ENCODE data around the gene RNF4. TPM values are rescaled to one million over a fixed set of nuclear protein-coding genes. Genes with fewer than 3 reads are reported as not detected.
A peak's percentile ranks its signal among the peaks of the same experiment; 100 is the strongest.

The RNF4 gene
- total and polyA plus RNA-seq, 10 of the 15 experiments (the other 5 are each of a cell fraction or from before 2014, with no cell fraction given) = 34.9 to 145 (median 76.1) TPM

DNA sequence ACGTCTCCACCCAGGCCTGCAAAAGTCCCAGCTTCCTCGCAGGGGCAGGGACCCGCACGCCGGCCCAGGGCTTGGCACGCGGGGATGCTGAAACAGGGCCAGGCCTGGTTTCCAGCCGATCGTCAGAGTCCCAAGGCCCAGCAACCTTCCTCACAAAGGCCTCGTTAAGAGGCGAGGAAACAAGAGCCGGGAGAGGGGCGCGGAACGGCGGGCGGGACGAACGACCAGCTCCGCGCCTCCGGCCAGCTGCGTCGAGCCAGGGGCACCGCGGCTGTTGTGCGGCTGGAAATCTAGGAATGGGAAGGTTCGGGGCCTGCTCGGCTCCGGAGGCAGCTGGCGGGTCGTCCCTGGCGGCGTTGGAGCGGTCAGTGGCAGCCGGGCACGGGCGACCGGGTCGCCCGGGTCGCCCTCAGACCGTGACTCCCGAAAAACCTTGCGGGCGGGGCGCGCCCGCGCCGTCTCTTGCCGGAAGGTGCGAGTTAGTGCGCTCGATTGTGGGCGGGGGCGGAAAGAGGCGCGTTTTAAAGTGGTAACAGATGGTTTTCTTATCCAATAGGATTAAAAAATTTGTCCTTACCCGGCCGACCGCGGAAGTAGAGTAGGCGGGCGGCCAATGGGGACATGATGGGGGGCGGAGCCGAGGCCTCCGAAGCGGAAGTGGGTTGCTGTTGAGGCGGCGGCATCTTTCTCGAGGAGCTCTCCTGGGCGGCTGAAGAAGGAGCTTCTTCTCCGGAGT is at the start of gene RNF4 (continued):
- TF ChIP-seq FOS (IDR thresholded peaks at IDR 0.05; ENCODE audit: borderline replicate concordance, extremely low read depth, insufficient read length) = peak; percentile 10
- TF ChIP-seq SP1 (IDR thresholded peaks at IDR 0.05; ENCODE audit: low read depth, low read length) = peak; percentile 80
- TF ChIP-seq TBL1XR1 (IDR thresholded peaks at IDR 0.05; ENCODE audit: low read depth, low read length) = no peak
- no peak for TF ChIP-seq PAX8 (IDR thresholded peaks at IDR 0.05)
- TF ChIP-seq, protein P1, sequence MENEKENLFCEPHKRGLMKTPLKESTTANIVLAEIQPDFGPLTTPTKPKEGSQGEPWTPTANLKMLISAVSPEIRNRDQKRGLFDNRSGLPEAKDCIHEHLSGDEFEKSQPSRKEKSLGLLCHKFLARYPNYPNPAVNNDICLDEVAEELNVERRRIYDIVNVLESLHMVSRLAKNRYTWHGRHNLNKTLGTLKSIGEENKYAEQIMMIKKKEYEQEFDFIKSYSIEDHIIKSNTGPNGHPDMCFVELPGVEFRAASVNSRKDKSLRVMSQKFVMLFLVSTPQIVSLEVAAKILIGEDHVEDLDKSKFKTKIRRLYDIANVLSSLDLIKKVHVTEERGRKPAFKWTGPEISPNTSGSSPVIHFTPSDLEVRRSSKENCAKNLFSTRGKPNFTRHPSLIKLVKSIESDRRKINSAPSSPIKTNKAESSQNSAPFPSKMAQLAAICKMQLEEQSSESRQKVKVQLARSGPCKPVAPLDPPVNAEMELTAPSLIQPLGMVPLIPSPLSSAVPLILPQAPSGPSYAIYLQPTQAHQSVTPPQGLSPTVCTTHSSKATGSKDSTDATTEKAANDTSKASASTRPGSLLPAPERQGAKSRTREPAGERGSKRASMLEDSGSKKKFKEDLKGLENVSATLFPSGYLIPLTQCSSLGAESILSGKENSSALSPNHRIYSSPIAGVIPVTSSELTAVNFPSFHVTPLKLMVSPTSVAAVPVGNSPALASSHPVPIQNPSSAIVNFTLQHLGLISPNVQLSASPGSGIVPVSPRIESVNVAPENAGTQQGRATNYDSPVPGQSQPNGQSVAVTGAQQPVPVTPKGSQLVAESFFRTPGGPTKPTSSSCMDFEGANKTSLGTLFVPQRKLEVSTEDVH (IDR thresholded peaks at IDR 0.05; ENCODE audit: low read depth, partially characterized antibody) = peak; percentile 77
- TF ChIP-seq, protein P2, sequence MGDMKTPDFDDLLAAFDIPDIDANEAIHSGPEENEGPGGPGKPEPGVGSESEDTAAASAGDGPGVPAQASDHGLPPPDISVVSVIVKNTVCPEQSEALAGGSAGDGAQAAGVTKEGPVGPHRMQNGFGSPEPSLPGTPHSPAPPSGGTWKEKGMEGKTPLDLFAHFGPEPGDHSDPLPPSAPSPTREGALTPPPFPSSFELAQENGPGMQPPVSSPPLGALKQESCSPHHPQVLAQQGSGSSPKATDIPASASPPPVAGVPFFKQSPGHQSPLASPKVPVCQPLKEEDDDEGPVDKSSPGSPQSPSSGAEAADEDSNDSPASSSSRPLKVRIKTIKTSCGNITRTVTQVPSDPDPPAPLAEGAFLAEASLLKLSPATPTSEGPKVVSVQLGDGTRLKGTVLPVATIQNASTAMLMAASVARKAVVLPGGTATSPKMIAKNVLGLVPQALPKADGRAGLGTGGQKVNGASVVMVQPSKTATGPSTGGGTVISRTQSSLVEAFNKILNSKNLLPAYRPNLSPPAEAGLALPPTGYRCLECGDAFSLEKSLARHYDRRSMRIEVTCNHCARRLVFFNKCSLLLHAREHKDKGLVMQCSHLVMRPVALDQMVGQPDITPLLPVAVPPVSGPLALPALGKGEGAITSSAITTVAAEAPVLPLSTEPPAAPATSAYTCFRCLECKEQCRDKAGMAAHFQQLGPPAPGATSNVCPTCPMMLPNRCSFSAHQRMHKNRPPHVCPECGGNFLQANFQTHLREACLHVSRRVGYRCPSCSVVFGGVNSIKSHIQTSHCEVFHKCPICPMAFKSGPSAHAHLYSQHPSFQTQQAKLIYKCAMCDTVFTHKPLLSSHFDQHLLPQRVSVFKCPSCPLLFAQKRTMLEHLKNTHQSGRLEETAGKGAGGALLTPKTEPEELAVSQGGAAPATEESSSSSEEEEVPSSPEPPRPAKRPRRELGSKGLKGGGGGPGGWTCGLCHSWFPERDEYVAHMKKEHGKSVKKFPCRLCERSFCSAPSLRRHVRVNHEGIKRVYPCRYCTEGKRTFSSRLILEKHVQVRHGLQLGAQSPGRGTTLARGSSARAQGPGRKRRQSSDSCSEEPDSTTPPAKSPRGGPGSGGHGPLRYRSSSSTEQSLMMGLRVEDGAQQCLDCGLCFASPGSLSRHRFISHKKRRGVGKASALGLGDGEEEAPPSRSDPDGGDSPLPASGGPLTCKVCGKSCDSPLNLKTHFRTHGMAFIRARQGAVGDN (IDR thresholded peaks at IDR 0.05) = peak; percentile 74
- peak; percentile 48; the same call in 1 of the 2 replicates for TF ChIP-seq CREM (IDR thresholded peaks at IDR 0.05; ENCODE audit: low read depth)
- TF ChIP-seq SREBF2 (IDR thresholded peaks at IDR 0.05; ENCODE audit: low read length) = no peak
- TF ChIP-seq CBFB (IDR thresholded peaks at IDR 0.05; ENCODE audit: low read depth) = peak; percentile 26; the same call in 1 of the 2 replicates
- no peak for TF ChIP-seq EZH2 (IDR thresholded peaks at IDR 0.05; ENCODE audit: borderline replicate concordance, control insufficient read depth, low read depth, low read length)
- no peak for TF ChIP-seq YBX1 (IDR thresholded peaks at IDR 0.05)
- TF ChIP-seq IRF3 (IDR thresholded peaks at IDR 0.05) = no peak
- no peak for TF ChIP-seq ZNF622 (IDR thresholded peaks at IDR 0.05)
- no peak for TF ChIP-seq MLLT1 (IDR thresholded peaks at IDR 0.05)
- no peak for TF ChIP-seq ZNF217 (IDR thresholded peaks at IDR 0.05)
- no peak for TF ChIP-seq SMAD1 (IDR thresholded peaks at IDR 0.05; ENCODE audit: low read depth, partially characterized antibody)
- TF ChIP-seq POU2F2 (IDR thresholded peaks at IDR 0.05; ENCODE audit: borderline replicate concordance, low read depth, low read length) = peak; percentile 62; the same call in 1 of the 3 replicates
- TF ChIP-seq DPF2 (IDR thresholded peaks at IDR 0.05) = peak; percentile 30; the same call in 1 of the 2 replicates
- TF ChIP-seq MTA3 (IDR thresholded peaks at IDR 0.05; ENCODE audit: borderline replicate concordance, low read length) = no peak

Measured in GM12878 (cell line).